ENCODE results near the gene GOPC. TPM values are rescaled to one million over a fixed set of nuclear protein-coding genes. Genes with fewer than 3 reads are reported as not detected.

GOPC gene
- total and polyA plus RNA-seq, 2 of the 4 experiments (the other 2 are of a cell fraction), result 23.4 to 23.8 TPM

DNA sequence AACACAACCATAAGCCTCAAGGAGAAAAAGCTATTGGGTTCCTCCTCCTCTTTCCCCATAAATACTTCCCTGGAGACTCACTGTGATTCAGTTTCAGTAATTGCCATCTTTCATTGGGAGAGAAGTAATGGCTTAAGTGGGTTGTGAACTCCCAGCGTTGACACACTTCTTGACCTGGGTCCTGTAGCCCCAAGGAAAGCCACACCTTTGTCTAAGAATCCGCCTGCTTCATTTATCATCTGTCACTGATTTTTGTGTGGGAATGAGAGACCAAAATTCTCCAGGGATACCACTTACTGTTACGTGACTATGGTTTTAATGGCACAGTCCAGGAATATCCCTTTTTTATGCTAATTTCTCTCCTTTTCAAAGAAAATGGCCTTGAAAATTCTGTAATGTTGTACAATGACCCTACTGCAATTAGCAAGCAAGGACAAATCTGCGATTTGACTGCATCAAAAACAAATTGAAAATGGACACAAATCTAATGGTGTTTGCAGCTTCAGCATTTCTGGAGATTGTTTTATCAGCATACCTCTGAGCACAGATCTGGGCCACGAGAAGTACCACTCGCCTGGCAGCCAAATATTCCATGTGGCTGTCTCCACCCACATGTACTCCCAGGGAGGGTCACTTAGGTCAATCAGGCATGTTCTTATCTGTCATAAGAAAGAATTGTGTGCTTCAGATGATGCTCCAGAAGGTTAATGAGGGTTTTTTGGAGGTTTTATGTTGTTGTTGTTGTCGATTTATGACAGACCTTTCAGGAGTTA, 90.1 kb downstream of the GOPC start:
- Histone ChIP-seq H3K56ac (ENCODE audit: extremely low read depth, insufficient read depth, low read length) (no peak overlapping the region), H2BK15ac (ENCODE audit: low read depth, low read length) (no peak overlapping the region), H3K4me3 (ENCODE audit: insufficient read depth, low read depth, low read length) (no peak overlapping the region), H3K27ac (ENCODE audit: insufficient read depth, low read length) (no peak overlapping the region), H3K4ac (ENCODE audit: low read depth, low read length) (peak overlapping the region; percentile 30; the same call in 1 of the 2 replicates), H3K4me1 (ENCODE audit: control insufficient read depth, insufficient read depth, low read length) (peaks cover 16% of the 10 kb centered on the region), H4K8ac (ENCODE audit: low read depth in 2 of 2, low read length in 2 of 2) (no peak overlapping the region), H2BK5ac (ENCODE audit: low read depth, low read length, poor library complexity, severe bottlenecking) (no peak overlapping the region), H3K27me3 (ENCODE audit: control insufficient read depth, insufficient read depth, low read length) (no peaks in the 10 kb centered on the region), H2AK5ac (ENCODE audit: low read depth, low read length) (no peak overlapping the region), H3K4me2 (ENCODE audit: low read depth, low read length) (no peak overlapping the region), H2AK9ac (replicated peaks; ENCODE audit: low read depth, low read length, poor library complexity) (no peak overlapping the region), H3K9me3 (ENCODE audit: control insufficient read depth, insufficient read depth, low read length) (no peaks in the 10 kb centered on the region), H3K18ac (ENCODE audit: low read depth, low read length) (no peak overlapping the region), H3K9ac (ENCODE audit: low read depth, low read length) (no peak overlapping the region), H2BK120ac (ENCODE audit: low read depth, low read length) (no peak overlapping the region), H4K91ac (ENCODE audit: insufficient read depth, low read depth, low read length) (no peak overlapping the region), H4K5ac (ENCODE audit: low read depth, low read length) (peak overlapping the region; percentile 28; the same call in 1 of the 2 replicates), H3K79me1 (ENCODE audit: low read depth in 1 of 2, low read length in 2 of 2) (peaks cover 35 to 51% of the 10 kb centered on the region in 2 experiments), H2AFZ (replicated peaks; ENCODE audit: low read length, poor library complexity) (no peak overlapping the region), H3K36me3 (ENCODE audit: control insufficient read depth, insufficient read depth, low read length) (peaks cover 5% of the 10 kb centered on the region), H3K23ac (ENCODE audit: low read depth, low read length) (no peak overlapping the region), H3K9me1 (ENCODE audit: insufficient read depth, low read length) (peaks cover 7% of the 10 kb centered on the region), H4K20me1 (ENCODE audit: insufficient read depth, low read length) (no peaks in the 10 kb centered on the region), H2BK20ac (ENCODE audit: low read depth, low read length) (no peak overlapping the region), H3K14ac (replicated peaks; ENCODE audit: low read depth, low read length) (0 out of 2 replicates have a peak overlapping the region, but pooled peaks have one; percentile 31)
- dilution Hi-C loops (cut with HindIII; ENCODE audit: low sequenced_read_pairs, unreplicated experiment) (no loop called here), intact Hi-C loops (cut with micrococcal nuclease) (no loop called here), in situ Hi-C loops (cut with MboI; ENCODE audit: low sequenced_read_pairs) (no loop called here)
- no TSS peak for BruUV-seq (replicated peaks)
- DNase-seq (no peak), ATAC-seq (ENCODE audit: low read depth) (no peak)
- 100% methylated on average over 1 of the region's 7 CpGs; no CpG with 5 or more reads in 1 of the 2 experiments for WGBS, 2 experiments (ENCODE audit: extremely low coverage in 2 of 2, insufficient read length in 1 of 2)
- ChIA-PET CTCF (no interaction called here), POLR2A (ENCODE audit: unreplicated experiment) (no interaction called here)
- no peak for TF ChIP-seq CEBPB (IDR thresholded peaks at IDR 0.05; ENCODE audit: low read depth, low read length)
- no peak for TF ChIP-seq RFX5 (IDR thresholded peaks at IDR 0.05; ENCODE audit: low read depth, low read length)
- TF ChIP-seq, protein P1, sequence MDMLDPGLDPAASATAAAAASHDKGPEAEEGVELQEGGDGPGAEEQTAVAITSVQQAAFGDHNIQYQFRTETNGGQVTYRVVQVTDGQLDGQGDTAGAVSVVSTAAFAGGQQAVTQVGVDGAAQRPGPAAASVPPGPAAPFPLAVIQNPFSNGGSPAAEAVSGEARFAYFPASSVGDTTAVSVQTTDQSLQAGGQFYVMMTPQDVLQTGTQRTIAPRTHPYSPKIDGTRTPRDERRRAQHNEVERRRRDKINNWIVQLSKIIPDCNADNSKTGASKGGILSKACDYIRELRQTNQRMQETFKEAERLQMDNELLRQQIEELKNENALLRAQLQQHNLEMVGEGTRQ (IDR thresholded peaks at IDR 0.05; ENCODE audit: low read depth, low read length), result no peak
- TF ChIP-seq SMC3 (IDR thresholded peaks at IDR 0.05; ENCODE audit: low read depth, low read length), result no peak
- TF ChIP-seq, protein P2, sequence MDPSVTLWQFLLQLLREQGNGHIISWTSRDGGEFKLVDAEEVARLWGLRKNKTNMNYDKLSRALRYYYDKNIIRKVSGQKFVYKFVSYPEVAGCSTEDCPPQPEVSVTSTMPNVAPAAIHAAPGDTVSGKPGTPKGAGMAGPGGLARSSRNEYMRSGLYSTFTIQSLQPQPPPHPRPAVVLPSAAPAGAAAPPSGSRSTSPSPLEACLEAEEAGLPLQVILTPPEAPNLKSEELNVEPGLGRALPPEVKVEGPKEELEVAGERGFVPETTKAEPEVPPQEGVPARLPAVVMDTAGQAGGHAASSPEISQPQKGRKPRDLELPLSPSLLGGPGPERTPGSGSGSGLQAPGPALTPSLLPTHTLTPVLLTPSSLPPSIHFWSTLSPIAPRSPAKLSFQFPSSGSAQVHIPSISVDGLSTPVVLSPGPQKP (IDR thresholded peaks at IDR 0.05; ENCODE audit: borderline replicate concordance, low read depth, low read length), result no peak
- TF ChIP-seq MXI1 (IDR thresholded peaks at IDR 0.05; ENCODE audit: borderline replicate concordance, low read depth, low read length), result no peak
- no peak for TF ChIP-seq FOS (IDR thresholded peaks at IDR 0.05; ENCODE audit: low read depth, low read length)
- no peak for TF ChIP-seq BHLHE40 (IDR thresholded peaks at IDR 0.05; ENCODE audit: low read depth, low read length)
- TF ChIP-seq NFE2L2 (IDR thresholded peaks at IDR 0.05; ENCODE audit: low read depth, low read length), result no peak
- TF ChIP-seq RAD21 (IDR thresholded peaks at IDR 0.05; ENCODE audit: low read length), result no peak
- TF ChIP-seq POLR2A (IDR thresholded peaks at IDR 0.05; ENCODE audit: low read depth, low read length), result no peak
- no peak for TF ChIP-seq MAZ (IDR thresholded peaks at IDR 0.05; ENCODE audit: borderline replicate concordance, low read depth, low read length)
- TF ChIP-seq, protein P3, sequence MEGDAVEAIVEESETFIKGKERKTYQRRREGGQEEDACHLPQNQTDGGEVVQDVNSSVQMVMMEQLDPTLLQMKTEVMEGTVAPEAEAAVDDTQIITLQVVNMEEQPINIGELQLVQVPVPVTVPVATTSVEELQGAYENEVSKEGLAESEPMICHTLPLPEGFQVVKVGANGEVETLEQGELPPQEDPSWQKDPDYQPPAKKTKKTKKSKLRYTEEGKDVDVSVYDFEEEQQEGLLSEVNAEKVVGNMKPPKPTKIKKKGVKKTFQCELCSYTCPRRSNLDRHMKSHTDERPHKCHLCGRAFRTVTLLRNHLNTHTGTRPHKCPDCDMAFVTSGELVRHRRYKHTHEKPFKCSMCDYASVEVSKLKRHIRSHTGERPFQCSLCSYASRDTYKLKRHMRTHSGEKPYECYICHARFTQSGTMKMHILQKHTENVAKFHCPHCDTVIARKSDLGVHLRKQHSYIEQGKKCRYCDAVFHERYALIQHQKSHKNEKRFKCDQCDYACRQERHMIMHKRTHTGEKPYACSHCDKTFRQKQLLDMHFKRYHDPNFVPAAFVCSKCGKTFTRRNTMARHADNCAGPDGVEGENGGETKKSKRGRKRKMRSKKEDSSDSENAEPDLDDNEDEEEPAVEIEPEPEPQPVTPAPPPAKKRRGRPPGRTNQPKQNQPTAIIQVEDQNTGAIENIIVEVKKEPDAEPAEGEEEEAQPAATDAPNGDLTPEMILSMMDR (conservative IDR thresholded peaks at IDR 0.05; ENCODE audit: low read depth, low read length), result no peak
- no peak for TF ChIP-seq MAFK (IDR thresholded peaks at IDR 0.05; ENCODE audit: low read depth, low read length)
- no peak for TF ChIP-seq CHD1 (IDR thresholded peaks at IDR 0.05; ENCODE audit: low read depth, low read length)
